ENCODE data around the gene NKX2-4.
A peak's percentile ranks its signal among the peaks of the same experiment; 100 is the strongest.
"Not testable (repeated sequence)": the region's sequence is repeated elsewhere in the genome, so short reads cannot be mapped to it uniquely, and the experiment has no call there.

NKX2-4 gene

GRCh38 chr20:21397341-21398108 lies at the start of gene NKX2-4:
TSS of gene NKX2-4 (minus strand) at chr20:21397526. CDS start at chr20:21397399, 127 bp downstream.
- peak; percentile 58 for DNase-seq

DNA sequence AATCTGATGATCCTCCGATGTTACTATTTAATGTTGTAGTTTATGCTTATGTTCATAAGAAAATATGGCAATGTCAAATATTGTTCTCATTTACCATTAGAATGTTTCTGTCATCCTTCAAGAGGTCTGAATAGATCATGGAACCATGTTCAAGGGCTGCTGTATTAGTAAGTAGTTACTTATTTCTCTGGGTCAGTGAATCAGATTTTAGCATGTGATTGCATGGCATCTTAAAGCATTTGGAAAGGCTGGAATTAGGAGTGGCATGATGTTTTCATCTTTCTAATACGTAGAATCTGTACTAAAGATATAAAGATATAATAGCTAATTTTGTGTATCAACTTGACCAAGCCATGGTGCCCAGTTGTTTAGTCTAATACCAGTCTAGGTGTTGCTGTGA lies 40.5 kb upstream of the NKX2-4 start:
- DNase-seq: no peak

DNA sequence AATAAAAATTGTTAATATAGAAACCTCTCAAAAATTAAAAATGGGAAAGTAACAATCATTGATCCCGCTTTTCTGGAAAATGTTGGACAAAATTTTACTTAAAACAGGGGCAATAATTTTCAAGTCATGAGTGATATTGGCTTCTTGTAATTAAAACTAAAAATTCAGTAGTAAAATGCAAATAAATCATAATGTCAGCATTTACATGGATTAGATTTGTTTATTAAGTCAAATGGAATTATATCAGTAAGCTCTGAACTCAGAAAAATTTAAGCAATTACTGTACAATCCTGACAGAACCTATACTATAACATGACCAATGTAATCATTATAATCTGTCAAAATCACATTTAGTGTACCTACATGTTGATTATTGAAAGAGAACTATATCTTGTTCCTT lies 39.9 kb upstream of the NKX2-4 start:
- DNase-seq: no peak

- DNase-seq: no peak
Observed at GRCh38 chr20:21436205-21436604, 38.9 kb upstream of the NKX2-4 start.

DNA sequence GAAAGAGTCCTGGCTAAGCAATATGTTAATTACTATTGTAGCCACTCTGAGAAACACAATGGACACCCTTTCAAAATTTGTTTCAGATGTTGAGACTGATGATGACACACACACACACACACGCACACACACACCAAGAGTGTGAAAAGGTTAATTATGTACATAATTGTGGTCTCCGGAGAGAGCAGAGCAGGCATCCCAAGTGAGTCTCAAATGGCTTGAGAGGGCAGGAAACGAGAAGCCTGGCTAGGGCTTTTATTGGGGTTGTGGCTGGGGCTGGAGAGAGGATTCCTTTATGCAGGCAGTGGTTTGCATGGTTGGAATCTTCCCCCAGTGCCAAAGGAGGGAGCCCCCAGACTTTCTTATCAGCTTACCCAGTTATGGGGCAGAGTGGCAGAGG lies 38.2 kb upstream of the NKX2-4 start:
- DNase-seq: no peak

DNA sequence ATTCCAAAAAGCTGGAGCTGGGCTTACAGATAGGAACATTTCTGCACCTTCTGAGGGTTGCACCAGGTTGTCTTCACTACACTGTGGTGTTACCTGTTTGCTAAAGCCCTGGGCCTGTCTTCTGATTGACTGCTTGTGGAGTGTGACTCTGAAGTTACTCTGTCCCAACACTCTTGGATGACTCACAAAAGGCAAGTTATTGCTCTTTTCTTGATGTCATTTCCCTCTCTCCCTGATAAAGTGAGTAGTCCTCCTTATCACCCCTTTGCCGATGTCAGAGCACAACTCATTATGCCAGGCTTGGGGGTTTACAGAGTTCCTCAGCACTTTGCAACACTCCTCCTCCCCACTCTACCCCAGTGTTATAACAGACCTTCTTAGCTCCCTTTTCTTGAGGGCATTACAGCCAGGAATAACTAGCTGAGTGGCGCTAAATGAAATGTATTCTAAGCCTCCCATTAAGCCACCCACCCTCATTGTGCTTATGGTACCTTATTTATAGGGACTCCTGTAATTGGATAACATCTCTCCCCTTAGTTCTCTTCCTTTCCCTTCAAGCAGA lies 36.1 kb upstream of the NKX2-4 start:
- no peak for DNase-seq

DNA sequence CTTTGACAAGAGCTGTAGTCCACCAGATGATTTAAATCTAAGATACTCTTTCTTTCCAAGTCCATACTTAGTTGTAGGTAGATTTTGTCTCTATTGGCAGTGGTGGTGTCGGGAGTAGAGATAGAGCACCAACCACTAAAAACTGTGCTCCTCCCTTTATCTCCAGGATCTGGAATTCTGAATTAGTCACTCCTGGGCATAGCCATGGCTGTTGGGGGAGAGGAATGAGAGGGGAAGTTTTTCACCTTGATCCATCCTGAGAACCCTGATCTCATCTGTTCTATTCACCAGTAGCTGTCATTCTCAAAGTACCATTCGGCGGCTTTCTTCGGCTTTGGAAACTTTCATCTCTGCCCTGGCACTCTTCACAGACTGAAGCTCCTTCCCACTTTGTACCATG lies 35.6 kb upstream of the NKX2-4 start:
- DNase-seq: no peak

- DNase-seq: no peak
Observed at GRCh38 chr20:21430020-21430419, 32.7 kb upstream of the NKX2-4 start.

DNA sequence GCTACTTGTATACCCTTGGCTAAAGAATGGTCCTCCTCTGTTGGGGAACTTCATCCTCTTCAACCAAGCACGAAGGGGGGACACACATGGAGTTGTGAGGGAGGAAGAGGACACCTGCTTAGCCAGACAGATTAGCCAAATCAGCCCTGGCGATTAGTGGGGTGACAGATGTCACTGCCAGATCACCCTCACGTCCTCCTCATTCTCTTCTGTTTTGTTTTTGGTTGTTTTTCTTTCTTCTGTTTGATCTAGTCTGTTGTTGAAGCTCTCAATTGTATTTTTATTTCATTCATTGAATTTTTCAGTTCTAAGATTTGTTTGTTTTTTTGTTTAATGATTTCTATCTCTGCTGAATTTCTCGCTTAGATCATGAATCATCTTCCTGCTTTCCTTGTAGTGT lies 27.5 kb upstream of the NKX2-4 start:
- DNase-seq: no peak

DNA sequence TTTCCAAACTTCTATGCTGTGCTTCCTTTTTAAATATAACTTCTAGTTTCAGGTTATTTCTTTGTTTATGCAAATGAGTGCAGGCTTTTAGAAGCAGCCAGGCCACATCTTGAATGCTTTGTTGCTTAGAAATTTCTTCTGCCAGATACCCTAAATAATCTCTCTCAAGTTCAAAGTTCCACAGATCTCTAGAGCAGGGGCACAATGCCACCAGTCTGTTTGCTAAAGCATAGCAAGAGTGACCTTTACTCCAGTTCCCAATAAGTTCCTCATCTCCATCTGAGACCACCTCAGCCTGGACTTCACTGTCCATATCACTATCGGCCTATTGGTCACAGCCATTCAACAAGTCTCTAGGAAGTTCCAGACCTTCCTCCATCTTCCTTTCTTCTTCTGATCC lies 26.4 kb upstream of the NKX2-4 start:
- DNase-seq: not testable (repeated sequence)

DNA sequence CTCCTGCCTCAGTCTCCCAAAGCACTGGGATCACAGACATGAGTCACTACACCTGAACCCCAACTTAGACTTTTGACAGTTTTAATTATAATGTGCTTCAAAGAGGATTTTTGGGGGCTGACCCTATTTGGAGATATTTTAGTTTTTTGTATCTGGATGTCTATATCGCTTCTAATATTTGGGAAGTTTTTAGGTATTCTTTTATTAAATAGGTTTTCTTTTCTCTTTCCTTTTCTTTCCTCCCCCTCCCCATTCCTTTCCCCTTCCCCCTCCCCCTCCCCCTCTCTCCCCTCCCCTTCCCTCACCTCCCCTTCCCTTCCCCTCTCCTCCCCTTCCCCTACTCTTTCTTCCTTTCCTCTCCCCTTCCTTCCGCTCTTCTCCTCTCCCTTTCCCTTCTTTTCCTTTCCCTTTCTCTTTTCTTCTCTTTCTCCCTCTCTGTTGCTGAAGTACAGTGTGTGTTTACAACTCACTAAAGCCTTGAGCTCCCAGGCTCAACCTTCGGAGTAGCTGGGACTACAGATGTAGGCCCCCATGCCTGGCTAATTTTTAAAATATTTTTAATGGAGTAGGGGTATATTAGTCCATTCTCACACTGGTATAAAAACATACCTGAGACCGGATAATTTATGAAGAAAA lies 24.4 kb upstream of the NKX2-4 start:
- no peak for DNase-seq

- not testable (repeated sequence) for DNase-seq
Observed at GRCh38 chr20:21419147-21419546, 21.8 kb upstream of the NKX2-4 start.

- not testable (repeated sequence) for DNase-seq
Observed at GRCh38 chr20:21413996-21414395, 16.7 kb upstream of the NKX2-4 start.

- no peak for DNase-seq
Observed at GRCh38 chr20:21411725-21412124, 14.4 kb upstream of the NKX2-4 start.

GRCh38 chr20:21399005-21399475 lies 1.7 kb upstream of the NKX2-4 start:
- no peak for DNase-seq

DNA sequence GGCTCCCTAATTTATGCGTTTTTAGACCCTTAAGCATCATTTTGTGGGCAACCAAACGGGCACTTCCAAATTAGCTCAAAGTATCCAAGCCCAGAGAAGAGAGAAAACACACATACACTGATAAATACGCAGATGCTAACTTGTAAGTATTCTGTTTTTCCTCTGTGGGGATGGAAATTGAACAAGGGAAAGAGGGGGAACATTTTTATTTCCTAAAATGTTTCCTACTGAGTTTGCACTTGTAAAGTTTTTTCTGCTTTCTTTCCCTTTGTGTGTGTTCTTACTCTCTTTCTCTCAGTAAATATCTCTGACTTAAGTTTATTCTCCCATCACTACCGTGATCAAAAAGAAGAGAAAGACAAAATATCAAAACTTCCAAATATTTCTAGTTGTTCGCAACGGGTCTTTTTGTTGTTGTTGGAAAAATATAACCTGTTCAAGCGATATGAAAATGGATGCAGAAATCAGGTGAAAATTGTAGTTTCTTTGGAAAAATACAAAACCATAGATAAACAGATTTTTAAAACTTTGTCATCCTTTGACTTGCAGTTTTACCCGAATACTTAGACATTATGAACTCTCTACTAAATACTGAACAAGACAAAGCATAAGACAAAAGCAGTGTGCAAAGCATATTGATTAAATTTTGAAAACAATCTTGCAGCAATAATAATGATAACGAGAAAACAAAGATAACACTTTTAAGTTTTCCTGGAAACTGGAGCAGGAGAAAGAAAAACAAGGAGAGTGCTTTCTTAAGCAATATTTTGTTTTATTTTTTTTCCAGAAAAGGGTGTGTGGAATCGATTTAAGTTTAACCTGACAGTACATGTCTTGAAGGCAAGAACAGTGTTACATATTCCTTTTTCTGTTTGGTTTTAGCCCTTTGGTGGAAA lies 1.0 kb upstream of the NKX2-4 start:
- DNase-seq: peak; percentile 58

DNA sequence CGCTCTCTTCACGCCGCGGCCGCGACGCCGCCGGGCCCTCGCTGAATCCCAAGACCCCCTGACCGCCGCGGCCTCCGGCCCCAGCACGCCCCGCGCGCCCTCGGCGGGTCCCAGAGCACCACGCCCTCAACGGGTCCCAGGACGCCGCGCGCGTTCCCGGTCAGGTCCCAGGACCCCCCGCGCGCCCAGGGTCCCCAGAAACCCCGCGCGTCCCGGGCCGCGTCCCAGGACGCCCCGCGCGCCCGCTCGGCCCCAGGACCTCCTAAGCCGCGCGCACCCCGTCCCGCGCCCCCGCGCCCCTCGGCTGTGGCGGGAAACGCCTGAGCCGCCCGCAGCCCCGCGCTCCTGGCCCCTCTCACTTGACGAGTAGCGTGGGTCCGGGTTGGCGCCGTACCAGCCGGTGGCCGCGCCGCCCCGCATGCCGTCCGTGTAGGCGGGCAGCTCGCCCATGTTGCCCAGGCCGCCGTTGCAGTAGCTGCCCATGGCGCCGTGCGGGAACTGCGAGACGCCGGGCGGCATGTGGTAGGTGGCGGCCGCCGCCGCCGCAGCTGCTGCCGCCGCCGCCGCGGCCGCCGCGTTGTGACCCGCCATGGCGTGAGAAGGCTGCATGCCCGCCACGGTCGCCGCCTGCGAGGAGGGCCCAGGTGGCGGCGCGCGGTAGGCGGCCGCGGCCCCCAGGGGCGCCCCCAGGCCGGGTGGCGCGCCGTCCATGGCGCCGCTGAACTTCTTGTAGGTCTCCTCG lies 556 bp downstream of the NKX2-4 start:
- DNase-seq: peak; percentile 47

DNA sequence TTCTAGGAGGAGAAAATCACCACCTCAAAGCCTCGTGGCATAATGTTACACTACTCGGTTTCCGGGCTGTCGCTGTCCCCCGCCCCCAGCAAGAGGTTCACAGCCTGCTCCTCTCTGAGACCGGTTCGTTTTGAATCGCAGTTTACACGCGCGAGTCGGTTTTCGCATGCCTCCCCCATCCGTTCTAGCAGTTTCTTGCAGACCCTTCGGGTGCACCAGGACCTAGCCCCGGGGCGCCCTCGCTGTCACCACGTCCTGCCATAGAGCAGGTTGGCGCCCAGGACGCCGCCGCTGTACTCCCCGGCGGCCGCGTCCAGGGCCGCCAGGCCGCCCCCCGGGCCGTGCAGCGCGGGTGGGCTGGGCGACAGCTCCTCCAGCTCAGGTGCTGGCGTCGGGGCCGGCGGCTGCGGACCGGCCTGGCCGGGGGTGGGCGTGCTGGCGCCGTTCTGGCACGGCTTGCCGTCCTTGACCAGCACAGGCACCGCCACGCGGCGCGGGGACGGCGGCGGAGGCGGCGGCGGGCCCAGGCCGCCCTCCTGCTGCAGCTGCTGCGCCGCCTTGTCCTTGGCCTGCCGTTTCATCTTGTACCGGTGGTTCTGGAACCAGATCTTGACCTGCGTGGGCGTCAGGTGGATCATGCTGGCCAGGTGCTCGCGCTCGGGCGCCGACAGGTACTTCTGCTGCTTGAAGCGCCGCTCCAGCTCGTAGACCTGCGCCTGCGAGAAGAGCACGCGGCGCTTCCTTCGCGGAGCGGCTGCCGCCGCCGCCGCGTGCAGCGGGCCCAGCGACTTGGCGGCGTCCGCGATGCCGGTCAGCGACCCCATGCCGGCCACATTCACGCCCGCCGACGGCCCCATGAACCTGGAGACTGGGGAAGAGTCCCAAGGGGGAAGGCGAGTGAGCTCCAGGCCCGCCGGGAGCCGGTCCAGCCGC lies 1.4 kb downstream of the NKX2-4 start:
- DNase-seq: peak; percentile 88

GRCh38 chr20:21395051-21395665 lies 2.2 kb downstream of the NKX2-4 start:
- DNase-seq: no peak

GRCh38 chr20:21394551-21394950 lies 2.8 kb downstream of the NKX2-4 start:
- no peak for DNase-seq
